H1 (cell line): ENCODE results near the gene NGFR. TPM values are rescaled to one million over a fixed set of nuclear protein-coding genes. Genes with fewer than 3 reads are reported as not detected.
A peak's percentile ranks its signal among the peaks of the same experiment; 100 is the strongest.

Experiments used
- CHD2 ChIP-seq: IDR thresholded peaks from 2 replicates; pipeline ENCODE4 v1.6.1; 2012; ENCODE audit warnings: low read length, improper control_type of control experiment
- RAD21 ChIP-seq, 2 experiments: IDR thresholded peaks in 1 of 2; conservative IDR thresholded peaks in 1 of 2; 2 replicates each; pipeline ENCODE4 v1.6.1; 2011; ENCODE audit warnings: low read depth in 2 of 2, low read length in 2 of 2, improper control_type of control experiment in 1 of 2, inconsistent platforms in 1 of 2, mild to moderate bottlenecking in 1 of 2, moderate library complexity in 1 of 2
- SIN3A ChIP-seq, 2 experiments: IDR thresholded peaks in 1 of 2; conservative IDR thresholded peaks in 1 of 2; 2 replicates each; pipeline ENCODE4 v1.6.1; 2011 to 2012; ENCODE audit warnings: low read length in 2 of 2, improper control_type of control experiment in 1 of 2, low read depth in 1 of 2, mild to moderate bottlenecking in 1 of 2
- TBP ChIP-seq: IDR thresholded peaks from 2 replicates; pipeline ENCODE4 v1.6.1; 2011; ENCODE audit warnings: low read depth, low read length, improper control_type of control experiment
- polyA plus RNA-seq, 7 experiments: library from polyadenylated mRNA; depleted of rRNA in 3 of 7; stranded (reverse) in 5 of 7; unstranded in 2 of 7; fragments of >200 nt in 5 of 7; fragments of 200-250 nt in 2 of 7; gene quantifications; 1 replicate in 5 of 7; 2 replicates in 1 of 7; 4 replicates in 1 of 7; pipeline versions ENCODE4 v1.2.1 to v1.2.3, GENCODE V29; 2011 to 2013; ENCODE audit warnings: missing spikeins in 2 of 7, mixed read lengths in 2 of 7
- total RNA-seq: library from RNA; stranded (reverse); fragmentation: NEBNext Ultra II Directional; extraction: Animal tissue kit (Norgen Biotek cat#: 25700); gene quantifications from 2 replicates; pipeline ENCODE4 v1.2.1, GENCODE V29; 2021
- TF ChIP-seq, protein P1 (sequence below), 3 experiments: IDR thresholded peaks; 1 replicate in 2 of 3; 2 replicates in 1 of 3; pipeline versions ENCODE4 v1.5.1 to v1.6.1; 2011; ENCODE audit warnings: low read length in 3 of 3, mild to moderate bottlenecking in 3 of 3, inconsistent platforms in 2 of 3, low read depth in 1 of 3, moderate library complexity in 1 of 3; ENCODE audit not compliant: insufficient read depth in 1 of 3; ENCODE audit errors: control extremely low read depth in 1 of 3

The NGFR gene
- total and polyA plus RNA-seq, 2 of the 8 experiments (the other 6 are each of a cell fraction or from before 2014, with no cell fraction given) = 8.1 to 10.3 TPM

DNA sequence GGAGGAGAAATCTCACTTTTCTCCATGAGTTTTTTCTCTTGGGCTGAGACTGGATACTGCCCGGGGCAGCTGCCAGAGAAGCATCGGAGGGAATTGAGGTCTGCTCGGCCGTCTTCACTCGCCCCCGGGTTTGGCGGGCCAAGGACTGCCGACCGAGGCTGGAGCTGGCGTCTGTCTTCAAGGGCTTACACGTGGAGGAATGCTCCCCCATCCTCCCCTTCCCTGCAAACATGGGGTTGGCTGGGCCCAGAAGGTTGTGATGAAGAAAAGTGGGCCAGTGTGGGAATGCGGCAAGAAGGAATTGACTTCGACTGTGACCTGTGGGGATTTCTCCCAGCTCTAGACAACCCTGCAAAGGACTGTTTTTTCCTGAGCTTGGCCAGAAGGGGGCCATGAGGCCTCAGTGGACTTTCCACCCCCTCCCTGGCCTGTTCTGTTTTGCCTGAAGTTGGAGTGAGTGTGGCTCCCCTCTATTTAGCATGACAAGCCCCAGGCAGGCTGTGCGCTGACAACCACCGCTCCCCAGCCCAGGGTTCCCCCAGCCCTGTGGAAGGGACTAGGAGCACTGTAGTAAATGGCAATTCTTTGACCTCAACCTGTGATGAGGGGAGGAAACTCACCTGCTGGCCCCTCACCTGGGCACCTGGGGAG is 19.1 kb downstream of the NGFR start (continued):
- TF ChIP-seq SIN3A (conservative IDR thresholded peaks at IDR 0.05 in 1 of 2, IDR thresholded peaks at IDR 0.05 in 1 of 2; ENCODE audit: low read depth in 1 of 2, low read length in 2 of 2) (peak in 1 of 2 experiments; percentile 66; a peak in 2 of 4 replicates), CHD2 (peak; percentile 13; the same call in 1 of the 2 replicates), RAD21 (IDR thresholded peaks at IDR 0.05 in 1 of 2, conservative IDR thresholded peaks at IDR 0.05 in 1 of 2; ENCODE audit: low read depth in 2 of 2, low read length in 2 of 2) (peak; percentile 34 to 56), TBP (0 out of 2 replicates have a peak, but pooled peaks have one; percentile 40)
- TF ChIP-seq, protein P1, sequence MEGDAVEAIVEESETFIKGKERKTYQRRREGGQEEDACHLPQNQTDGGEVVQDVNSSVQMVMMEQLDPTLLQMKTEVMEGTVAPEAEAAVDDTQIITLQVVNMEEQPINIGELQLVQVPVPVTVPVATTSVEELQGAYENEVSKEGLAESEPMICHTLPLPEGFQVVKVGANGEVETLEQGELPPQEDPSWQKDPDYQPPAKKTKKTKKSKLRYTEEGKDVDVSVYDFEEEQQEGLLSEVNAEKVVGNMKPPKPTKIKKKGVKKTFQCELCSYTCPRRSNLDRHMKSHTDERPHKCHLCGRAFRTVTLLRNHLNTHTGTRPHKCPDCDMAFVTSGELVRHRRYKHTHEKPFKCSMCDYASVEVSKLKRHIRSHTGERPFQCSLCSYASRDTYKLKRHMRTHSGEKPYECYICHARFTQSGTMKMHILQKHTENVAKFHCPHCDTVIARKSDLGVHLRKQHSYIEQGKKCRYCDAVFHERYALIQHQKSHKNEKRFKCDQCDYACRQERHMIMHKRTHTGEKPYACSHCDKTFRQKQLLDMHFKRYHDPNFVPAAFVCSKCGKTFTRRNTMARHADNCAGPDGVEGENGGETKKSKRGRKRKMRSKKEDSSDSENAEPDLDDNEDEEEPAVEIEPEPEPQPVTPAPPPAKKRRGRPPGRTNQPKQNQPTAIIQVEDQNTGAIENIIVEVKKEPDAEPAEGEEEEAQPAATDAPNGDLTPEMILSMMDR (IDR thresholded peaks at IDR 0.05; ENCODE audit: control extremely low read depth in 1 of 3, insufficient read depth in 1 of 3, low read depth in 1 of 3, low read length in 3 of 3) = peak; percentile 46 to 75 (median 60)
- TF ChIP-seq, all 59 proteins: peak for 11
